ENCODE data around the gene COL6A3. TPM values are rescaled to one million over a fixed set of nuclear protein-coding genes. Genes with fewer than 3 reads are reported as not detected.
"Not testable (repeated sequence)": the region's sequence is repeated elsewhere in the genome, so short reads cannot be mapped to it uniquely, and the experiment has no call there.

COL6A3 gene
- total RNA-seq, 1 donor from 2014 or later = 59.5 TPM

DNA sequence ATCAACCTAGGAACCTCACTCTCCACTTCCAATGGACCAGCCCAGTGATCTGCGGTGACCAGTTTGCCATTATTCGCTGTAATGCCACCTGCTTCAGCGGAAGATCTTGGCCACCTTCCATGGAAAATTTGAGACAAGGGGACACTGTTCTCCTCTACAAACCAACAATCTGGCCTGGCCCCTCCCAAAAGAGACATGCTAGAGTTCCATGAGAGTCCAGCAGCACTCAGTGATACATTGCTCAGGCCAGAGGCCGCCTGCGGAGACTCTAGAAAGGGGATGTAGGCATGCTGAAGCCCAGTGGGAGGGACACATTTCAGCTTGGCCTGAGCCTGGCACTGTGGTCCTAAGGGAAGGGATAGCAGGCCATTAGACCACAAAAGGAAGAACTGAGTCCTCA lies 58.3 kb downstream of the COL6A3 start:
- intact Hi-C loops (cut with micrococcal nuclease) = no loop called here
- ATAC-seq = peak; percentile 10
- DNase-seq = no peak

DNA sequence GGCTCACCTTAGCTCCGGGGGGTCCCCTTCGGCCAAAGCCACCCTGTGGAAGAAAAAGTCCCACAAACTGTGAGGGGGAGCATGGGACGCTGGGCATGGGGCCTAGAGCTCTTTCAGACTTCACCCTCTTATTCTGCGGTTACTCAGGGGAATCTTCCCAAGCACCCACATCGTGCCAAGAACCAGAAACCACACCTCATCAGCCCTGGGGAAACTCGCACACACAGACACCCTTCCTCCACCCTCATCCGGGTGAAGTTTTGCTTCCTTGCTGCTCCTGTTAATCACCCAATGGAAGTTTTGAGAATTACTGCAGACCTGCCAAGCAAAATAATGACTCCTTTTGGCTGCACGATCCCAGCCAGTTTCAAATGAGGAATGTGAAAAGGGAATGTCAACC lies 59.1 kb downstream of the COL6A3 start:
- peak; percentile 23 for ATAC-seq
- DNase-seq = no peak
- intact Hi-C loops (cut with micrococcal nuclease) = no loop called here

DNA sequence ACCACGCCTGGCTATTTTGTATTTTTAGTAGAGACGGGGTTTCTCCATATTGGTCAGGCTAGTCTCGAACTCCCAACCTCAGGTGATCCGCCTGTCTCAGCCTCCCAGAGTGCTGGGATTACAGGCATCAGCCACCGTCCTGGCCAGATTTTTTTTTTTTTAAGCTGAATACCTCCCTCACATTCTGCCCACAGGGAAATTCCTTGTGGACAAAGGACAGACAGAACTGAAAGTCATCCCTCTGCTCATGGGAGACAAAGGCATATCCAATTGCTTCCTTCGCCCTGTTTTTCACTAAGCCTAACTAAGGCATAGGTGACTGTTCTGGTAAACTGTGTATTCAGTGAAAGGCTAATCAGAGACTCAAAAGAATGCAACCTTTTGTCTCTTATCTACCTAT lies 59.8 kb downstream of the COL6A3 start:
- intact Hi-C loops (cut with micrococcal nuclease); ATAC-seq; DNase-seq: not testable (repeated sequence)

DNA sequence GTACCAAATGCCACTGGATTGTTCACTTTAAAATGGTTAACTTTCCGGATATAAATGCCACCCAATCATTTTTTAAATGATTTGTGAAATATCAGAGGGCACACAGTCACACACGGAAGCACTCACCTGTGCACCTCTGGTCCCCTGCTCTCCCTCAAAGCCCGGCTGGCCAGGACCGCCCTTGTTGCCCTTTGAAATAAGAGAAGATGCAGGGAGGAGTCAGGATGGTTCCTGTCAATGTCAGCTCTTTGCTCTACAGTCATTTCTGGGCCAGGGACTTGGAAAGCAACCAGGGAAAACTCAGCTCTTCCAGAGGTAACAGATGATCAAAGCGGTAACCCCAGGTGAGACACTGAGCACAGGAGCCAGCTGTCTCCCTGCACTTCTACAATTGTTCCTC lies 60.7 kb downstream of the COL6A3 start:
- intact Hi-C loops (cut with micrococcal nuclease) = no loop called here
- ATAC-seq (no peak), DNase-seq (no peak)

DNA sequence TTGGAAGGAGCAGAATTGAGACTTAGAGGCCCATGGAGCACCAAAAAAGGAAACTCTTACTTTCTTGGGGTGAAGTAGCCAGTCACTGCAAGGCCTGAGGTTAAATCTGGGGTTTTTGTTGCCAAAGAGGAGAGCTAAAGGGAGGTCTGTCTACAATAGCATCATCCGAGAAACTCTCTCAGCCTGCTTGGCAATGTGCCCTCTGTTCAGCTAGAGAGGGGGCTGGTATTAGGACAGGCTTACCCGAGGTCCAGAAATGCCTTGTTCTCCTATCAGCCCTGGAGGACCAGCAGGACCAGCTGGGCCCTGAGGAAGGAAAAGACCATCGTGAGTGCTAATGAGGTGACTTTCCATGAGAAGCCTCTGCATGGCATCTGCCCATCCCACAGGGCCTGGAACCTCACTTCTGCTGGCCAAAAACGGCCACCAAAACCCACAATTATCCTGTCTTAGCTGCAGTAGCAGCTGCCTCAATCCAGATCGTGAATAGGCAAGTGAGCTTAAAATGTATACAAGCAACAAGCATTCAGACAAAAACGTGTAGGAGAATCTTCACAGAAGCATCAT lies 61.6 kb downstream of the COL6A3 start:
- no peak for ATAC-seq
- intact Hi-C loops (cut with micrococcal nuclease) = no loop called here

DNA sequence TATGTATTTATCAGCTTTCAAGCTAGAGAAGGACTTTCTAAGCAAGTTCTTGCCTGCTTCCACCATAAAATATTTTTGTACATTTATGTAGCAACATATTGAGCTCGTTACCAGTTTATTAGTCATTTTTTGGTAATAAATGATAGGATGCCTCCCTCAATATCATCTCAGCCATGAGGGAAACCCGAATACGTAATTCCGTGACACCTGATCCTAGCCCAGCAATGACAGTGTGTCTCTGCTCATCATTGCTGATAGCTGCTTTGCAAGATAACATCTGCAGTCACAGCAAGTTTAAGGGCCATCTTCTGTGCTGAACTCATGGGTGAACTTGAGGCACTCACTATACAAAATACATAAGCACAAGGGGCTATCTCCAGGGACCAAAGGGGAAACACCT lies 62.2 kb downstream of the COL6A3 start:
- ATAC-seq = no peak
- intact Hi-C loops (cut with micrococcal nuclease) = no loop called here
- DNase-seq = no peak

More for the DNA sequence above, 61.6 kb downstream of the COL6A3 start:
- no peak for DNase-seq

DNA sequence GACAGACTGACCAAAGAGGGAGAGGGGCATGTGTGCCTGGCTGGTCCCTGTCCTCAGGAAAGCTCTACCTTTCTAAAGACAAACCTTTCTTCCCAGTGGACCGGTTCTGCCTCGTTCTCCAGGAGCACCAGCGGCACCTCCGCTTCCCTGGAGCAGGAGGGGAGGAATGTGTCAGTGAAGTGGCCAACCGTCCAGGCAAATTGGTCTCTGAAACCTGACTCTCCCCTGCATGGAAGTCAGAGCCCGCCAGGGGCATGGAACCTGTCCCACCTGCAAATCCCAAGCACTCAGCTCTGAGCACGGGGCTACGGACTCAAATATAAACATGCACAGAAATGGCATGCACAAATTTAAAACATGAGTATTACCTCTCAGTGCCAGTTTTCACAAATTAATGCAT lies 62.9 kb downstream of the COL6A3 start:
- no peak for ATAC-seq
- no peak for DNase-seq
- intact Hi-C loops (cut with micrococcal nuclease) = no loop called here

DNA sequence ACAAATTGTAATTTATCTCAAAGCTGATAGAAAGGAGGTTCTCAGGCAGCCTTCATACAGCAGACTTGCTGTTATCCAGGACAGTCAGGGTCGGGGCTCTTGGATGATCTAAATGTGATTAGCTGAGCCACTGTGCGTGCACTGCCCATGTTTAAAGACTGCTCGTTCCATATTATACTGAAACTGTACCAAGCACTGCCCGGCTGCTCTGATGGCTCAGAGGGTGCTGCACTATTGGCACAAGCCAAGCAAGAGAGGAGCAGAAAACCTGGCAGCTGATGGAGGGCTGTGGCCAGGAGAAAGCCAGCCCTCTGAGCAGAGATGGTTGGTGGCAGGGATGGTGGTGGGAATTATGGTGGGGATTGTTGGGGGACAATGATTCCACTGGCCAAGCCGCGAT lies 63.4 kb downstream of the COL6A3 start:
- ATAC-seq = no peak
- DNase-seq = no peak
- intact Hi-C loops (cut with micrococcal nuclease) = no loop called here

DNA sequence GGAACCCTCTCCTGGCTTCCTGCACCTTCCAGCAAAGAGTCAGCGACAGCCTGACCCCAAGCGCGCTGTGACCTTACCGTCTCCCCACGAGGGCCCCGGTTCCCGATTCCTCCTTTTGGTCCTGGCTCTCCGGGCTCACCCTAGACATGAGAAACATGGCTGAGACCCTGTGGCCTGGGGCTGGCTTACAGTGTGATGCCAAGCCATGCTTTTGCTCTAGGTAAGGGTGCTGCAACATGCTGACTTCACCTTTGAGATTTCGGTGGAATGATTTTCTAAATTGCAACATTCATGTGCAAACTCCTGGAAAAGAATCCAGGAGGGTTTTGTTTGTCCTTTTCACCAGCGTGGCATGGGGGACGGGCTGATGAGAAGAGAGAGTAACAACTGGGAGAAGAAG lies 63.9 kb downstream of the COL6A3 start:
- no peak for DNase-seq
- ATAC-seq = no peak
- intact Hi-C loops (cut with micrococcal nuclease) = no loop called here

DNA sequence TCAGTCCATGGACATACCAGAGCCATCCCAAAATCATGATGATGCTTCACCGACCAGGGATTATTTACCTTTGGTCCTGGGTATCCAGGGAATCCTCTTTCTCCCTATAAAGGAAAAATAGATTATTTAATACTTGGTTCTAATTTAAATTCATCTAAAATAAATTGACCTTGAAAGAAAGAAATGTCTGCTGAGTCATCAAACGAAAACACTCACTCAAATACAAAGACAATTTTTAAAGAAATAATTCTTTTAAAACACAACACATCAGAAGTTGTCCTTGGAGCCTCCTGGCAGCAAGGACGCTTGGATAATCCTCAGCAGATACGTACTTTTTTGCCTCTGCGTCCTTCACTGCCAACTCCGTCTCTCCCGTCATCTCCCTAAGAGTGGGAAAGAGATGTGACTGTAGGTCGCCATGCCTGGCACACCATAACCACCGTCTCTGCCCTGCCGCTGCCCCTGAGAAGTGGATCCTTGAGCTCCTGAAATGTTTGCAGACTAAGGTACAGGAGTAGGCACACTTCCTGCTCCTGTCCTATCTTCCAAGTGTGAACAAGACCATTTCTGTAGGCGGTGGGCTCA lies 65.6 kb downstream of the COL6A3 start:
- intact Hi-C loops (cut with micrococcal nuclease) = no loop called here
- ATAC-seq (no peak), DNase-seq (no peak)

DNA sequence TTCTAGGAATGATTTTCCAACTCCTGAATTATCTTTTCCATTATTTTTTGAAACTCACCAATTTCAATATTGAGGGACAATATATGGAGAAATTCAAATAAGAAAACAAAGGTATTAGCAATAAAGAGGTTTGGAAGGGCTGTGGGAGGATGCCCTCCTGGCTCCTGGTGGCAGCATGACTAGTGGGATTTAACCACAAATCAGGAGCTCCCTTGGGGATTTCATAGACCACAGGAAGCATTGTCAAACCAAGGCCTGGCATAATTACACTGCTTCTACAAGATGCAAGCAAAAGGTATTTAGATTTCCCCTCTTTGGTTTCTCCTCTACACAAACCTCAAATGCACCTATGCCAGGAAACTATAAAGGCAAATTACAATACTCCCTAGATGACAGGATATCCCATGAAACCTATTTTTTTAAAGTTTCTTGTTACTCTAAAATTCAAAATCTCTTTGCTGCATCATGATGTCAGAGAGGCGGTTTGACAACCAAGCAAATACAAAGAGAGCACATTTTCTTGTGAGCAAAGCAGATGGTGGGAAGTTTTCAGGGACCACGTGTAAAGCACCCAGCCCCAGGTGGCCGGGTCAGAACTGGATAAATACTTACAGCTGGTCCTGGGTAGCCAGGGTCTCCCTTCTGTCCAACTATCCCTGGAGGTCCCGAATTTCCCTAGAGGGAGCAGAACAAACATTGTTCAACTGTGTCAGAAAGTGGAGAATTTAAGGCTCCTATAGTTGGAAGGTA lies 67.9 kb downstream of the COL6A3 start:
- DNase-seq (no peak), ATAC-seq (no peak)
- intact Hi-C loops (cut with micrococcal nuclease) = no loop called here

DNA sequence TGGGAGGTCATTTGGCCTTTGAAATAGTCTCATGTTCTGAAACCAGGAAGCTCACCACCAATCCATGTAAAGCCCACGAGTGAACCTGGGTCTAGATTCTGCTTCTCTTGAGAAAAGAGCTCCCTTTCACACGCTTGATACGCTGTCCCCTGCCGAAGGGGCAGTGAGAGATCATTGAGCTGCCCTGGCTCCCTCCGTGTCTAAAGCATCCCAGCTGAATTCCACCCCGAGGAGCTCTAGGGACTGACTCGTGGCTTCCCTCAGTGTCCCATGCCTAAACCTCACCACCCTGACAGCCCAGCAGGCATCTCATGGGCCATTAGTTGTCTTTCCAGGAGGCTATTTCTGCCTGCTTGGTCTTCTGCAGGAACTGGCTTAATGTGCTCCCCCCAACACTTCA lies 68.6 kb downstream of the COL6A3 start:
- ATAC-seq (no peak), DNase-seq (no peak)
- intact Hi-C loops (cut with micrococcal nuclease) = no loop called here

DNA sequence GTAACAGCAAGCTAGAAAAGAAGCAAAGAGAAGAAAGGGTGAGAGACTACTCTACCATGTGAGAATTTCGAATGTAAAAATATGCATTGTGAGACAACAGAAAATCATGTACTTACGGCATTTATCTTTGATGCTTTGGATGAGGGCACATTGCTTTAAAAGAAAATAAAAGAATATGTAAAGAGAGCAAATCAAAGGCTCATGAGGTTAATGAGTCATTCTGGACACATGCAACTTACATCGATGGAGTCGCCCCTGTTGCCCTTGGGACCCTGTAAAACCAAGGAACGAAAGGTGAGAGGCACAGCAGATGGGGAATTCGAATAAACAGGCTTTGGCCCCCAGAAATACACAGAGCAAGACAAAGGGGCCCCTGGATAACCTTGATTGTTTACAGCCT lies 69.0 kb downstream of the COL6A3 start:
- intact Hi-C loops (cut with micrococcal nuclease) = no loop called here
- DNase-seq (no peak), ATAC-seq (no peak)

DNA sequence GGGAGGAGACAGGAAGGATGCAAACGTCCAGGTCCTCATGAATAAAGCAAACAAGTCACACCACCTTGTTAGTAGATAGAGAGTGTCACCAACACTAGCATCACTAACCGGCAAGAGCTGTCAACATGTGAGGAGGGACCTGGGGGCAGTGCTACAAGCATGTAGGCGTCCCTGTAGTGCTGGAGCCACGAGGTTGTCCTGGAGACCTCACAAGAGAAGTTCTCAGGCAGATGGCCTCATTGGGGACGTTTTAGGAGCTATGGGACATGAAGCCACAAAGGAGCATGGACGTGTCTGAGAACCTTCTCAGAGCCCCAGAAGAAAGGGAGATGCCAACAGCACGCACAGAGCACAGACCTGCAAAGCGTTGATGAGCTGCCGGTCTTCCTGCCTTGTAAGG lies 70.0 kb downstream of the COL6A3 start:
- intact Hi-C loops (cut with micrococcal nuclease) = no loop called here
- ATAC-seq = no peak
- no peak for DNase-seq

DNA sequence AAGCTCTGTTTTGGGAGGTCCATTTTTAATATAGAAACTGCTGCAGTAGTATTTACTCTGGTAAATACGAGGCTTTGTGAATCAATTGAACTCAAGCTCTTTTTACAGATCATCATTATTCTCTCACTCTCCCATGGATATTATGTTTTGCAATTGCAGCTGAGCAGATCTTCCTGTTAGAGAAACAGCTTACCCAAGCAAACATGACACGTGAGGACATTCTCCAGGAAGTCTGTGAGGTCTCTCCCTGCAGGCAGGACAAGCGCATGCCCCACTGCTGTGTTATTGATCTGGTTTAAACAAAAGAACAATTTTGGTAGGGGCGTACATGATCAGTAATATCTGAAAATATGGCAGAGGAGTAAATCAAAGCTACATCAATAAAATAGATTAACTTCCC lies 72.1 kb downstream of the COL6A3 start:
- no peak for DNase-seq
- peak; percentile 37 for ATAC-seq
- intact Hi-C loops (cut with micrococcal nuclease) = no loop called here

DNA sequence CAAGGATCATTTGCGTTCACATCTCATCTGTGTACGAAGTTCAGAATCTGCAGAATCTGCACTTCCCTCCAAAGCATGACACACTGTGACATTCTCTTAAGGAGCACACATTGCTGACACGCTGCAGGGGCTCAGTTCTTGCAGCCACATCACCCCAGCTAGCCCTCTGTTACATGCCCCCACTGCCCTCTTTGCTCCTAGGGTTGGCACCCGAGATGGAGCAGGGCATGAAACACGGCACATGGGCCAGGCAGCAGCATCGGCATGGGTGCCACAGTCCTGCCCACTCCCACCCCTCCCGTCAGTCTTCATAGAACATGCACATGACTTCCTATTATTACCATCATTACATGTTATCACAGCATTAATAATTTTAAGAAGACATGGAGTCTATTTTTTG lies 76.4 kb downstream of the COL6A3 start:
- ATAC-seq (no peak), DNase-seq (no peak)
- intact Hi-C loops (cut with micrococcal nuclease) = no loop called here

DNA sequence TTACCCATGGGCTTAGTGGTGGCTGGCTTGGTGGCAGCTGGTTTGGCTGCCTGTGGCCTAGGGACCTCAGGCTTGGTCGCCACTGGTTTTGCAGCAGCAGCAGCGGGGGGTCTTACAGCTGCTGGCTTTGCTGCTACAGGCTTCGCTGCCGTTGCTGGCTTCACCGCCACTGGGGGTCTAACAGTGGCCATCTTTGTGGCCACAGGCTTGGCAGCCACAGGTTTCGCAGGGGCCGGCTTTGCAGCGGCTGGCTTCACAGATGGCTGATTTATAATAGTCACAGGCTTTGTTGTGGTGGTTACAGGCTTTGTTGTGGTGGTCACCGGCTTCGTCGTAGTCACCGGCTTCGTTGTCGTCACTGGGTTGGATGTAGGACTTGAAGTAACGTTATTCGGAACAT lies 77.8 kb downstream of the COL6A3 start:
- no peak for DNase-seq
- ATAC-seq = no peak
- intact Hi-C loops (cut with micrococcal nuclease) = no loop called here

DNA sequence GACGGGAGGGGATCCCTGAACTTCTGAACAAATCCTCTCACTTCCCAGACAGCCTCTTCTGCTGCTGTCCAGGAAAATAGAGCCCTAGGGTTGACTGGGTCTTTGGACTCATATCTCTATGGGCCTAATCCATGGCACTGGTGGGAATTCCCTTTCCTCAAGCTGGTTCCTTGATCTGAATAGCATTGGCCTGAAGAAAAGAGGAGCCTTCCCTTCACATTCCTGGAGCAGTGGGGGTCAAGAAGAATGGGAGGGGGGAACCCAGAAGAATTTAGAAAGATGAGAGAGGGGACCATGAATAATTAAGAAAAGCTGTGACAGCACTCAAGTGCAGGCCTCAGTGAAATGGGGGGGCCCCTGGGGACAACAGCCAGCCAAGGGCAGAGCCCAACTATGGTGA lies 80.2 kb downstream of the COL6A3 start:
- intact Hi-C loops (cut with micrococcal nuclease) = no loop called here

DNA sequence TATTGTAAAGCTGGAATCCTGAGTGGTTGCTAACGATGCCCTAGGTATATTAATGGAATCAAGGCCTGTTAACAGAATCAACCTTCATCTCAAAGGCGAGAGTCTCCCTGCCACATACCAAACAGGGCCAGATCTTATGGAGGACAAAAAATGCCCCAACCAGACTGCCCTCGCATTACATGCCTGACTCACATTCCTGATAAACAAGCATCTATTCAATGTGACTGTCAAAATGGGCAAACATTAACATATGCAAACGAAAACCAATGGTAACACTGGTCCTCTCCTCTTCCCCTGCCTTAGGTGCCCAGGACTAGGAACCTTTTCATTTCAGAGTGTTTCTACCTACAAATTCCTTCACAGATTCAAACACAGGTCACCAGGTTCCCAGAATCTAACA lies 83.4 kb downstream of the COL6A3 start:
- DNase-seq (no peak), ATAC-seq (no peak)
- intact Hi-C loops (cut with micrococcal nuclease) = no loop called here

More for the DNA sequence above, 80.2 kb downstream of the COL6A3 start:
- DNase-seq = no peak
- no peak for ATAC-seq

DNA sequence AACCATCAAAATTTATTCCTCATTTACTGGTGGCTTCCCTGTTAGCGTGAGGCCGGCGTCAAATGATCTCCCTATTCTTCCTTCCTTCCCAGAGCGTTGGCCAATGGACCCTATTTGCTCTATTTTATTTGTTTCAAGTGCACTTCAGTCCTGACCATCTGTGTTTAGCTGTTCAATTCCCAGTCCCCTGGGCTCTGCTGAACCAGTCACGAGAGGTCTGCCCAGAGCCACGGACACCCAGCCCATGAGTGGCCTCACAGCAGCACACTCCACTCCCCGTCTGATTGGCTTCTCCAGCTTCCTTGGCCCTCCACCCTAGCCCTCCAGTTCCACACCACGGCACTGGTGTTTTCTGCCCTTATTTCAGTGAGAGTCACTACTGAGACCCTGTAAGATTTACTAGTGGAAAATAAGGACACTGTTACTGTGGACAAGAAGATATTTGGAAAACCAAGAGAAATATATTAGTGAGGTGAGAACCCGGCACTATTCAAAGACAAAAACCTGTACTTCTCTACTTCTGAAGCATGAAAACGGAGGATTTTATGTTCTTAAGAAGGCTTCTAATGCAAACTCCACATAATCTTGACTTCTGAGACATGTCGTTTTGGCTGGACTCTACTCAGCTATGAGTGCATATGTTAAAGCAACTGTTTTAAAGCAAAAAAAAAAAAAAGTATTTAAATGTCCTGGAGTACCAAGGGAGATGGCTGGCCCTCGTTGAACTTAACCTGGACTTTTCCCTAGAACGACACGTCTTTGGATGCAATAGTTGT lies 86.6 kb downstream of the COL6A3 start:
- intact Hi-C loops (cut with micrococcal nuclease) = no loop called here
- DNase-seq (peak; percentile 60), ATAC-seq (peak; percentile 72)
